ENCODE data around the gene SPEG. TPM values are rescaled to one million over a fixed set of nuclear protein-coding genes. Genes with fewer than 3 reads are reported as not detected.

SPEG gene
- total RNA-seq, 1 donor from 2014 or later, result 10.5 TPM

GRCh38 chr2:219443697-219444023 lies 9.0 kb downstream of the SPEG start:
- DNase-seq, result no peak

- DNase-seq, result no peak
These were observed 10.0 kb downstream of the SPEG start for GRCh38 chr2:219444566-219445091.

- no peak for DNase-seq
These were observed 10.6 kb downstream of the SPEG start for GRCh38 chr2:219445220-219445640.

- no peak for DNase-seq
These were observed 11.5 kb downstream of the SPEG start for GRCh38 chr2:219446101-219446504.

- no peak for DNase-seq
These were observed 12.0 kb downstream of the SPEG start for GRCh38 chr2:219446689-219447088.

GRCh38 chr2:219447242-219448098 lies 12.8 kb downstream of the SPEG start:
- no peak for DNase-seq

GRCh38 chr2:219448099-219448775 lies 13.6 kb downstream of the SPEG start:
- DNase-seq, result no peak

- DNase-seq, result no peak
These were observed 14.2 kb downstream of the SPEG start for GRCh38 chr2:219448776-219449341.

GRCh38 chr2:219449609-219450008 lies 15.0 kb downstream of the SPEG start:
- no peak for DNase-seq

- DNase-seq, result no peak
These were observed 17.2 kb downstream of the SPEG start for GRCh38 chr2:219451661-219452360.

- DNase-seq, result no peak
These were observed 18.0 kb downstream of the SPEG start for GRCh38 chr2:219452361-219453317.

GRCh38 chr2:219453671-219454590 lies 19.3 kb downstream of the SPEG start:
- no peak for DNase-seq

- no peak for DNase-seq
These were observed 20.9 kb downstream of the SPEG start for GRCh38 chr2:219455581-219455980.

- no peak for DNase-seq
These were observed 23.2 kb downstream of the SPEG start for GRCh38 chr2:219457784-219458369.

GRCh38 chr2:219458996-219459395 lies 24.4 kb downstream of the SPEG start:
- DNase-seq, result no peak

GRCh38 chr2:219459460-219460311 lies 25.0 kb downstream of the SPEG start:
- peak; percentile 45 for DNase-seq

GRCh38 chr2:219460424-219460926 lies 25.8 kb downstream of the SPEG start:
- no peak for DNase-seq

- DNase-seq, result no peak
These were observed 26.4 kb downstream of the SPEG start for GRCh38 chr2:219461047-219461514.

Data from skin of body (tissue), 2 donors.